SK-N-SH treated with all-trans-retinoic acid at 6 μM for 48 hours (cell line): Measurements from ENCODE around the gene RPL21.
A peak's percentile ranks its signal among the peaks of the same experiment; 100 is the strongest.

Experiments used
- CSDC2 ChIP-seq: fragments of 250-450 bp; sonication (Bioruptor Pico); IDR thresholded peaks from 2 replicates; pipeline ENCODE4 v1.5.0; 2020; ENCODE audit warnings: mild to moderate bottlenecking, moderate library complexity
- ZFP30 ChIP-seq: fragments of 450-650 bp; formaldehyde crosslinking; IDR thresholded peaks from 2 replicates; pipeline ENCODE4 v1.5.0; 2022; ENCODE audit warnings: mild to moderate bottlenecking, moderate library complexity
- ZNF565 ChIP-seq: fragments of 450-650 bp; formaldehyde crosslinking; conservative IDR thresholded peaks from 2 replicates; pipeline ENCODE4 v1.5.0; 2020; ENCODE audit warnings: low read depth, mild to moderate bottlenecking, moderate library complexity
- ZNF8 ChIP-seq: fragments of 450-650 bp; formaldehyde crosslinking; IDR thresholded peaks from 2 replicates; pipeline ENCODE4 v1.5.0; 2020; ENCODE audit warnings: mild to moderate bottlenecking, moderate library complexity
- TF ChIP-seq, protein P1 (sequence below): fragments of 250-450 bp; sonication (Bioruptor Pico); IDR thresholded peaks from 2 replicates; pipeline ENCODE4 v1.8.0; 2020; ENCODE audit warnings: mild to moderate bottlenecking, moderate library complexity, borderline replicate concordance
- TF ChIP-seq, protein P2 (sequence below): fragments of 250-450 bp; sonication (Bioruptor Pico); IDR thresholded peaks from 2 replicates; pipeline ENCODE4 v1.5.1; 2020; ENCODE audit warnings: low read depth, mild to moderate bottlenecking, moderate library complexity

GRCh38 chr13:27257648-27258253, 6.4 kb downstream of the RPL21 start:
- TF ChIP-seq ZNF565 (CRISPR knock-in tag) (no peak), ZNF8 (CRISPR knock-in tag) (no peak), CSDC2 (CRISPR knock-in tag) (no peak), ZFP30 (CRISPR knock-in tag) (no peak)
- TF ChIP-seq, protein P1, sequence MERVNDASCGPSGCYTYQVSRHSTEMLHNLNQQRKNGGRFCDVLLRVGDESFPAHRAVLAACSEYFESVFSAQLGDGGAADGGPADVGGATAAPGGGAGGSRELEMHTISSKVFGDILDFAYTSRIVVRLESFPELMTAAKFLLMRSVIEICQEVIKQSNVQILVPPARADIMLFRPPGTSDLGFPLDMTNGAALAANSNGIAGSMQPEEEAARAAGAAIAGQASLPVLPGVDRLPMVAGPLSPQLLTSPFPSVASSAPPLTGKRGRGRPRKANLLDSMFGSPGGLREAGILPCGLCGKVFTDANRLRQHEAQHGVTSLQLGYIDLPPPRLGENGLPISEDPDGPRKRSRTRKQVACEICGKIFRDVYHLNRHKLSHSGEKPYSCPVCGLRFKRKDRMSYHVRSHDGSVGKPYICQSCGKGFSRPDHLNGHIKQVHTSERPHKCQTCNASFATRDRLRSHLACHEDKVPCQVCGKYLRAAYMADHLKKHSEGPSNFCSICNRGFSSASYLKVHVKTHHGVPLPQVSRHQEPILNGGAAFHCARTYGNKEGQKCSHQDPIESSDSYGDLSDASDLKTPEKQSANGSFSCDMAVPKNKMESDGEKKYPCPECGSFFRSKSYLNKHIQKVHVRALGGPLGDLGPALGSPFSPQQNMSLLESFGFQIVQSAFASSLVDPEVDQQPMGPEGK (CRISPR knock-in tag), result no peak
- TF ChIP-seq, protein P2, sequence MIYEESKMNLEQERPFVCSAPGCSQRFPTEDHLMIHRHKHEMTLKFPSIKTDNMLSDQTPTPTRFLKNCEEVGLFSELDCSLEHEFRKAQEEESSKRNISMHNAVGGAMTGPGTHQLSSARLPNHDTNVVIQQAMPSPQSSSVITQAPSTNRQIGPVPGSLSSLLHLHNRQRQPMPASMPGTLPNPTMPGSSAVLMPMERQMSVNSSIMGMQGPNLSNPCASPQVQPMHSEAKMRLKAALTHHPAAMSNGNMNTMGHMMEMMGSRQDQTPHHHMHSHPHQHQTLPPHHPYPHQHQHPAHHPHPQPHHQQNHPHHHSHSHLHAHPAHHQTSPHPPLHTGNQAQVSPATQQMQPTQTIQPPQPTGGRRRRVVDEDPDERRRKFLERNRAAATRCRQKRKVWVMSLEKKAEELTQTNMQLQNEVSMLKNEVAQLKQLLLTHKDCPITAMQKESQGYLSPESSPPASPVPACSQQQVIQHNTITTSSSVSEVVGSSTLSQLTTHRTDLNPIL, result peak; percentile 15; the same call in 1 of the 2 replicates
